A549 (cell line): ENCODE results near the gene PACS1. TPM values are rescaled to one million over a fixed set of nuclear protein-coding genes. Genes with fewer than 3 reads are reported as not detected.

Source experiments
- ATAC-seq, 2 experiments: fragments of 200-7000 bp in 1 of 2; fragments of >200 bp in 1 of 2; cut with Nextera tagmentation in 1 of 2; cut with Tn5 transposase in 1 of 2; 3 replicates each; pipeline versions ENCODE4 v1.8.0 to v1.9.1; 2018 to 2020; ENCODE audit warnings: mild to moderate bottlenecking in 1 of 2, moderate library complexity in 1 of 2
- CTCF ChIA-PET: fragments of 300-600 bp; sonication (Branson Sonifier 250); formaldehyde crosslinking; extraction: SDS; loops from one replicate; lab custom pipeline; 2021; ENCODE audit warnings: antibody characterized with exemption, inconsistent platforms; lab: Yijun Ruan, JAX
- POLR2A ChIA-PET: fragments of 350-600 bp; formaldehyde crosslinking; extraction: SDS; loops from one replicate; lab custom pipeline; 2021; ENCODE audit warnings: antibody characterized with exemption, inconsistent platforms; lab: Yijun Ruan, JAX
- DNase-seq, 2 experiments: peaks; one replicate each; pipeline versions ENCODE4 v3.0.0 to v3.0.0-alpha.2; 2011 to 2016; ENCODE audit warnings: low read depth in 1 of 2, low spot score in 1 of 2
- FAIRE-seq: peaks from 2 replicates; lab custom pipeline; 2011; peaks lifted over from hg19 to GRCh38; lab: Jason Lieb, UNC
- H3K27ac ChIP-seq, 2 experiments: fragments of >200 bp; sonication (Bioruptor Twin); formaldehyde crosslinking; 3 replicates each; pipeline ENCODE4 v1.5.1; 2016 to 2017
- H3K4me1 ChIP-seq: fragments of >200 bp; sonication (Bioruptor Twin); formaldehyde crosslinking; 3 replicates; pipeline ENCODE4 v1.6.1; 2016
- H3K4me2 ChIP-seq: fragments of >200 bp; sonication (Bioruptor Twin); formaldehyde crosslinking; 3 replicates; pipeline ENCODE4 v1.6.1; 2016
- H3K4me3 ChIP-seq: fragments of >200 bp; sonication (Bioruptor Twin); formaldehyde crosslinking; 3 replicates; pipeline ENCODE4 v1.5.1; 2016
- H3K9me3 ChIP-seq: fragments of >200 bp; sonication (Bioruptor Twin); formaldehyde crosslinking; 3 replicates; pipeline ENCODE4 v1.6.1; 2016
- ATOH8 ChIP-seq: fragments of 250-450 bp; sonication (Bioruptor Pico); IDR thresholded peaks from 2 replicates; pipeline ENCODE4 v1.5.0; 2020; ENCODE audit warnings: low read depth, mild to moderate bottlenecking, moderate library complexity
- FOSB ChIP-seq: fragments of 250-450 bp; sonication (Bioruptor Pico); IDR thresholded peaks from 2 replicates; pipeline ENCODE4 v1.5.0; 2020; ENCODE audit warnings: mild to moderate bottlenecking, moderate library complexity
- FOSL2 ChIP-seq, 2 experiments: fragments of 450-650 bp in 1 of 2; fragments of >200 bp in 1 of 2; sonication (Bioruptor Twin) in 1 of 2; formaldehyde crosslinking; IDR thresholded peaks; 2 replicates each; pipeline versions ENCODE4 v1.5.0 to v1.6.1; 2016 to 2020; ENCODE audit warnings: mild to moderate bottlenecking in 1 of 2, moderate library complexity in 1 of 2
- HOXA7 ChIP-seq: fragments of 250-450 bp; sonication (Bioruptor Pico); IDR thresholded peaks from 2 replicates; pipeline ENCODE4 v1.5.0; 2020; ENCODE audit warnings: mild to moderate bottlenecking, moderate library complexity
- JUNB ChIP-seq: fragments of >200 bp; sonication (Bioruptor Twin); formaldehyde crosslinking; IDR thresholded peaks from 2 replicates; pipeline ENCODE4 v1.6.1; 2016
- KDM5A ChIP-seq: fragments of 200-600 bp; sonication (generic); IDR thresholded peaks from 2 replicates; pipeline ENCODE4 v1.6.1; 2016; ENCODE audit warnings: antibody characterized with exemption, mild to moderate bottlenecking
- MAFK ChIP-seq: fragments of 450-650 bp; IDR thresholded peaks from 2 replicates; pipeline ENCODE4 v1.6.1; 2014; ENCODE audit not compliant: partially characterized antibody
- NFE2L2 ChIP-seq: fragments of 150-350 bp; conservative IDR thresholded peaks from 2 replicates; pipeline ENCODE4 v1.6.1; 2014; ENCODE audit warnings: low read length
- PHF8 ChIP-seq: fragments of 200-600 bp; sonication (generic); IDR thresholded peaks from 2 replicates; pipeline ENCODE4 v1.6.1; 2016; ENCODE audit warnings: low read depth, mild to moderate bottlenecking, antibody characterized with exemption, moderate library complexity, borderline replicate concordance
- USF2 ChIP-seq: fragments of 450-650 bp; IDR thresholded peaks from 2 replicates; pipeline ENCODE4 v1.6.1; 2014; ENCODE audit warnings: antibody characterized with exemption
- ZC3H11A ChIP-seq: fragments of 450-650 bp; IDR thresholded peaks from 2 replicates; pipeline ENCODE4 v1.6.1; 2014; ENCODE audit warnings: antibody characterized with exemption, mild to moderate bottlenecking
- ZFP36 ChIP-seq: fragments of 450-650 bp; IDR thresholded peaks from 2 replicates; pipeline ENCODE4 v1.6.1; 2014; ENCODE audit warnings: borderline replicate concordance; ENCODE audit not compliant: partially characterized antibody
- ZNF302 ChIP-seq: fragments of 250-450 bp; sonication (Bioruptor Pico); IDR thresholded peaks from 2 replicates; pipeline ENCODE4 v1.9.0; 2021; ENCODE audit warnings: inconsistent platforms, mild to moderate bottlenecking, moderate library complexity
- WGBS: methylation state at CpG from one replicate; pipeline ENCODE4 v1.1.6; 2017; ENCODE audit errors: missing lambda C conversion rate; 5-methylcytosine and 5-hydroxymethylcytosine counted together
- polyA plus RNA-seq, 4 experiments: library from polyadenylated mRNA; depleted of rRNA in 3 of 4; stranded (reverse); fragments of >200 nt; fragmentation: RNase III in 1 of 4; extraction: RNeasy Plus Mini Kit Qiagen cat#74134 plus additional on column Dnase treatment in 1 of 4; gene quantifications; 2 replicates in 3 of 4; 3 replicates in 1 of 4; pipeline ENCODE4 v1.2.3, GENCODE V29; 2011 to 2017
- TF ChIP-seq, protein P1 (sequence below): fragments of >200 bp; sonication (Bioruptor Twin); formaldehyde crosslinking; IDR thresholded peaks from 3 replicates; pipeline ENCODE4 v1.6.1; 2016
- TF ChIP-seq, protein P2 (sequence below): fragments of >200 bp; sonication (Bioruptor Twin); formaldehyde crosslinking; IDR thresholded peaks from 2 replicates; pipeline ENCODE4 v1.6.1; 2016

Gene PACS1
- polyA plus RNA-seq, 2 of the 4 experiments (the other 2 are of a cell fraction) = 48.2 to 59.1 TPM

DNA sequence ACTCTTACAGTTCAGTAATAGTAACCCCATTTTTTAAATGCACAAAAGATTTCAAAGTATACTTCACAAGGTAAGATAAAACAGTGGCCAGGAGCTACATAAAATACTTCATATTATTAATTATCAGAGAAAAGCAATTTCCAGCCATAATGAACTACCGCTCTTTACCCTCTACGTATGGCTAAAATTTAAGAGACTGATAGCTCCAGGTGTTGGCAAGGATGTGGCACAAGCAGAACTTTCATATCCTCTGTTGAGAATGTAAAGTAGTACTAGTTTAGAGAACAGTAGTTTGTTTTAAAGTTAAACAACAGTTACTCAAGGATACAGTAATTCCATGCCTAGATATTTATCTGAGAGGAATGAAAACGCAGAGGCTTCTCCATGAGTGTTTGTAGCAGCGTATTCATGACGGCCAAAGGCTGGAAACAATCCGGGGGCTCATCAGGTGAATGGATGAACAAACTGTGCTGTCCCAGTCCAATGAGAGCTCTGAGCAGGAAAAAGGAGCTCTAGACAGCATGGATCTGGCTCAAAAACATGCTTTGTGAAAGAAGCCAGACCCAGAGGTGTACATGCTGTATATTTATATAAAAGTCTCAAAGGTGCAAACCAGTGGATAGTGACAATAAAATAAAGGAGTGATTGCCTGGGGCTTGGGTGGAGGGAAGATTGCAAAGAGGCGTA, 85.5 kb downstream of the PACS1 start:
- no peak for DNase-seq
- TF ChIP-seq ZFP36 = peak; percentile 20
- TF ChIP-seq NFE2L2 = no peak
- WGBS = 92% methylated on average over 7 of the region's 7 CpGs
- Histone ChIP-seq H3K4me3 (no peak overlapping the region), H3K9me3 (no peaks in the 10 kb centered on the region), H3K4me1 (peaks cover 21% of the 10 kb centered on the region), H3K4me2 (no peak overlapping the region), H3K27ac (no peak overlapping the region)
- ATAC-seq = no peak
- no peak for FAIRE-seq
- ChIA-PET POLR2A (no interaction called here), CTCF (interaction anchor here (2.4 kb wide), 1 partner anchor 67 kb away, joined by 14 read pairs; no protein-coding TSS in a partner anchor)

DNA sequence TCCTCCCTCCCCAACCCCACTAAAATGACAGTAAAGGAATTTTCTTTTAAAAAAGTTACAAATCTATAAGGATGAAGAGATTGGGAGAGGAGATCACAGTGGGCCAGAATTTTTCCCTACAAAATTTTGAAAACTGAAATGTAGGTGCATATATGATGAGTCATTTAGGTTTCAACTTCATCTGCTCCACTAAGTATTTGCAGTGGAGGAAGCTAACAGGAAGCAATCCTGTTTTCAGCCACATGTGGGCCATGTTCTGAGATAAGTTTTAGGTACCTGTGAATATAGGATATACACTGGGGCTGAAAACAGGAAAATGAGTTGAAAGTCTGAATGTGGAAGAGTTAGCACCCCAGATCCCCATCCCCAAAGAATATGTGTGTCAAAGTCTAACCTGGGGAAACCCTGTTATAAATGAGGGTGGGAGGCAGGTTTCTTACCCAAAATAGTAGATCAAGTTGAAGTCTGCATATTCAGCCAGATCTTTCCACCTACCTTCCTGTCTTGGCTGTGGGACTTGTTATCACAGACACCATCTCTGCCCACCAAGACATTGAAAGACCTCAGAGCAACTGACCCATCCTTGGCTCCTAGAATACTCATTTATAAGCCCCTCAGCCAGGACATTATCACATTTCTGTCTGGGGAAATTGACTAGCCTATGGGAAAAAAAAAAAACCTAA, 87.3 kb downstream of the PACS1 start:
- FAIRE-seq = peak; percentile 67
- CTCF ChIA-PET = interaction anchor here (1.0 to 1.2 kb wide), 2 partner anchors 89 to 135 kb away, joined by 3 to 4 read pairs; no protein-coding TSS in a partner anchor
- Histone ChIP-seq H3K4me2 (0 out of 3 replicates have a peak overlapping the region, but pooled peaks have one; percentile 11), H3K27ac (peak overlapping the region in 1 of 2 experiments; percentile 57; a peak in 3 of 6 replicates), H3K4me1 (peaks cover 33% of the 10 kb centered on the region), H3K9me3 (no peaks in the 10 kb centered on the region), H3K4me3 (no peak overlapping the region)
- POLR2A ChIA-PET = no interaction called here
- peak in 1 of 2 experiments; percentile 36 for DNase-seq
- TF ChIP-seq ZNF302 (CRISPR knock-in tag) (no peak), KDM5A (no peak), FOSL2 (IDR thresholded peaks at IDR 0.05) (no peak), FOSL2 (CRISPR knock-in tag; IDR thresholded peaks at IDR 0.05) (peak; percentile 64; the same call in 1 of the 2 replicates), MAFK (peak; percentile 67)
- TF ChIP-seq, protein P1, sequence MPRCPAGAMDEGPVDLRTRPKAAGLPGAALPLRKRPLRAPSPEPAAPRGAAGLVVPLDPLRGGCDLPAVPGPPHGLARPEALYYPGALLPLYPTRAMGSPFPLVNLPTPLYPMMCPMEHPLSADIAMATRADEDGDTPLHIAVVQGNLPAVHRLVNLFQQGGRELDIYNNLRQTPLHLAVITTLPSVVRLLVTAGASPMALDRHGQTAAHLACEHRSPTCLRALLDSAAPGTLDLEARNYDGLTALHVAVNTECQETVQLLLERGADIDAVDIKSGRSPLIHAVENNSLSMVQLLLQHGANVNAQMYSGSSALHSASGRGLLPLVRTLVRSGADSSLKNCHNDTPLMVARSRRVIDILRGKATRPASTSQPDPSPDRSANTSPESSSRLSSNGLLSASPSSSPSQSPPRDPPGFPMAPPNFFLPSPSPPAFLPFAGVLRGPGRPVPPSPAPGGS = no peak
- ATAC-seq = peak; percentile 72 to 76; a peak in 4 of 6 replicates

- Histone ChIP-seq H3K4me1 (peaks cover 33% of the 10 kb centered on the region), H3K9me3 (no peaks in the 10 kb centered on the region), H3K27ac (peak overlapping the region in 1 of 2 experiments; percentile 57; a peak in 1 of 6 replicates), H3K4me2 (no peak overlapping the region), H3K4me3 (no peak overlapping the region)
- WGBS = 99% methylated on average over 5 of the region's 5 CpGs
- no peak for DNase-seq
- FAIRE-seq = no peak
- POLR2A ChIA-PET = no interaction called here
- TF ChIP-seq USF2 = no peak
- no peak for TF ChIP-seq PHF8
- no peak for TF ChIP-seq ATOH8 (CRISPR knock-in tag)
- no peak for TF ChIP-seq JUNB
- TF ChIP-seq, protein P2, sequence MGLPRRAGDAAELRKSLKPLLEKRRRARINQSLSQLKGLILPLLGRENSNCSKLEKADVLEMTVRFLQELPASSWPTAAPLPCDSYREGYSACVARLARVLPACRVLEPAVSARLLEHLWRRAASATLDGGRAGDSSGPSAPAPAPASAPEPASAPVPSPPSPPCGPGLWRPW = no peak
- no peak for TF ChIP-seq ZNF302 (CRISPR knock-in tag)
- no peak for TF ChIP-seq KDM5A
- no peak for TF ChIP-seq FOSB (CRISPR knock-in tag)
- TF ChIP-seq HOXA7 (CRISPR knock-in tag) = no peak
- TF ChIP-seq ZC3H11A = no peak
- CTCF ChIA-PET = no interaction called here
- ATAC-seq = no peak
These were observed 88.1 kb downstream of the PACS1 start for GRCh38 chr11:66158156-66158555.
